ENCODE results near the gene BCAM.
A peak's percentile ranks its signal among the peaks of the same experiment; 100 is the strongest.
"Not testable (repeated sequence)": the region's sequence is repeated elsewhere in the genome, so short reads cannot be mapped to it uniquely, and the experiment has no call there.

Gene BCAM

DNA sequence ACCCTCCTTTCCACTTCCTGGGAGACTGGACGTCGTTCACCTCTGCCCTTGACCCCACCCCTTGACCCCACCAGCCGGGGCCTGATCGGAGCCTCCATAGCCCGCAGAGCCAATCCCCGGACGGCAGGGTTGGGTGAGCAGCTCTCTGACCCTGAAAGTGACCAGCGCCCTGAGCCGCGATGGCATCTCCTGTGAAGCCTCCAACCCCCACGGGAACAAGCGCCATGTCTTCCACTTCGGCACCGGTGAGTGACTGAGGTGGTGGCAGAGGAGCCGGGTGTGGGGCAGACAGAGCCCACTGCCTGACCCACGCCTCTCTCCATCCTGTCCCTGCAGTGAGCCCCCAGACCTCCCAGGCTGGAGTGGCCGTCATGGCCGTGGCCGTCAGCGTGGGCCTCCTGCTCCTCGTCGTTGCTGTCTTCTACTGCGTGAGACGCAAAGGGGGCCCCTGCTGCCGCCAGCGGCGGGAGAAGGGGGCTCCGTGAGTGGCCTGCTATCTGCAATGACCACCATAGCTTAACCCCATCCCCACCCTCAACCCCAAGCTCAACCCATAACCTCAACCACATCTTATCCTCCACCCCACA is 10.4 kb downstream of the BCAM start:
- DNase-seq: no peak

DNA sequence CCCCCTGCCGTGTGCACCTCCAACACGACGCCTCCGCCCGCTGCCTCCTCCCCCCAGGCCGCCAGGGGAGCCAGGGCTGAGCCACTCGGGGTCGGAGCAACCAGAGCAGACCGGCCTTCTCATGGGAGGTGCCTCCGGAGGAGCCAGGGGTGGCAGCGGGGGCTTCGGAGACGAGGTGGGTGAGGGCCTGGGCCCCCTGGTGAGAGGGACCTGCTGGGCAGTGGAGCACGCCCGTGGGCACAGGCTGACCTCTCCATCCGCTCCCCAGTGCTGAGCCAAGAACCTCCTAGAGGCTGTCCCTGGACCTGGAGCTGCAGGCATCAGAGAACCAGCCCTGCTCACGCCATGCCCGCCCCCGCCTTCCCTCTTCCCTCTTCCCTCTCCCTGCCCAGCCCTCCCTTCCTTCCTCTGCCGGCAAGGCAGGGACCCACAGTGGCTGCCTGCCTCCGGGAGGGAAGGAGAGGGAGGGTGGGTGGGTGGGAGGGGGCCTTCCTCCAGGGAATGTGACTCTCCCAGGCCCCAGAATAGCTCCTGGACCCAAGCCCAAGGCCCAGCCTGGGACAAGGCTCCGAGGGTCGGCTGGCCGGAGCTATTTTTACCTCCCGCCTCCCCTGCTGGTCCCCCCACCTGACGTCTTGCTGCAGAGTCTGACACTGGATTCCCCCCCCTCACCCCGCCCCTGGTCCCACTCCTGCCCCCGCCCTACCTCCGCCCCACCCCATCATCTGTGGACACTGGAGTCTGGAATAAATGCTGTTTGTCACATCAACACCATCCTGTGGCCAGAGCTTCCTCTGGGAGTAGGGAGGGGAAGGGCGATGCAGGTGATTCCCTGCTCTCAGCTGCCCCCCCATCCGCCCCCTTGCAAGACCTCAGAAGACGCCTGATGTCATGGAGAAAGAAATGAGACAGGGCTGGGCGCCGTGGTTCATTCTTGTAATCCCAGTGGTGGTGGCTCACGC is 12.0 kb downstream of the BCAM start:
- DNase-seq: no peak

DNA sequence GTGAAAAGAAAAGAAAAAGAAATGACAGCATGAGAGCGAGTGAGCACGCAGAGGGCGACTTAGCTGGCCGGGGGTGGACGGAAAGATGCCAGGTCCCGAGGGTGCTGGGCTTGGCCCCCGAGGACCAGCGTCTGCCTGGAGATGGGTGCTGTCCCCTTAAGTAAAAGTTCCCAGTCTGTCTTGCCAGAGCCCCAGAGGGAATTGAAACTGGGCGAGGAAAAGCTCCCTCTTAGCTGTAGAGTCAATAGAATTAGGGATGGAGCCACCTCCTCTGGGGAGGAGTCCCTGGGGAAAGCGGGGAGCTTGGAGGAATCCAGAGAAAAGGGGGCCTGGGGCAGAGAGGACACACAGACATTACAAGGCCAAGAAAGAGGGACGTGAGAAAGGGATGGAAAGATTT is 13.3 kb downstream of the BCAM start:
- DNase-seq: no peak

DNA sequence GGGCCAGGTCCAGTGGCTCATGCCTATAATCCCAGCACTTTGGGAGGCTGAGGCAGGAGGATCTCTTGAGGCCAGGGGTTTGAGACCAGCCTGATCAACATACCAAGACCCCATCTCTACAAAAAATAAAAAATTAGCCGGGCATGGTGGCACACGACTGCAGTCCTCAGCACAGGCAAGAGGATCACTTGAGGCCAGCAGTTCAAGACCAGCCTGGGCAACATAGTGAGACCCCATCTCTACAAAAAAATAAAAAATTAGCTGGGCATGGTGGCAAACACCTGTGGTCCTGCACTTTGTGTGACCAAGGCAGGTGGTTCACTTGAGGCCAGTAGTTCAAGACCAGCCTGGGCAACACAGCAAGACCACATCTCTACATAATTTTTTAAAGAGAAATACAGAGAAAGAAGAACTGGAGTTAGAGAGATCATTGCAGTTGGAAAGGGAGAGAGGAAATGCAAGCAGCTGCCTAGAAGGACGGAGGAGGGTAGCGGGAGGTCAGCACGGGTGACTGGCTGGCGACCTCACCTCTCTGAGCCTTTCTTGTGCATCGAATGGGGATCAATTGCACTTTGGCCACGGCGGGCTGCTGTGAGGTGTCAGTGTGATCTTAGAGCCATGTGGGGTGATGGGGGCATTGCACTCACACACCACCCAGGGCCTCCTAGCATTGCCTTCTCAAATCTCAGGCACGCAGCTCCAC is 13.9 kb downstream of the BCAM start:
- DNase-seq: no peak

DNA sequence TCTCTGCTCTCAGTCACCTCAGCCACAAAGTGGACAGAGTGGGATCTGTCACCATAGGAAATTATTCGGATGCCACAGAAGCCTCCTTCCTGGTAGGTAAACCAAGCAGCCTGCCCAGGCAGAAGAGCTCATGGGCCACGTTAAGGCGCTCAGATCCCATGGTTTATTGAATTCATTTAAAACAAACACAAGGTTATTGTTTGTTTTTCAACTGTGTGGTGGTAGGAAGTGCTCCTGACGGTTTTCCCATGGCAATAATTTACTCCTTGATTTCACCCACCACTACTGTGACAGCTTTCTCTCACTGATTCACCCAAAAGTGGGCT is 14.4 kb downstream of the BCAM start:
- DNase-seq: no peak

DNA sequence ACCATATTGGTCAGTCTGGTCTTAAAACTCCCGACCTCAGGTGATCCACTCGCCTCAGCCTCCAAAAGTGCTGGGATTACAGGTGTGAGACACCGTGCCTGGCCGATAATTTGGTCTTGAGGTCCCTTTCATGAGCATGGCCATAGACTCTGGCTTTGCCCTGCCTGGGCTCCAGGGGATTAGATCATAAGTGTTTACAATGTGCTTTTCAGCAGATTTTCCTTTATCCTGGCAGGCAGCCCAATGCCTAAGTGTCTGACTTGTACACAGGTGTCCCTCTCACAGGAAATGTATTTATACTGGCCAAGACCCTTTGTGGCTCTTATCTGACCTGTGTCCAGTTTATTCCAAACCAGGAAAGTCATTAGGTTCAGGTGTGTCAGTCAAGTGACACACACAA is 15.9 kb downstream of the BCAM start:
- DNase-seq: no peak

DNA sequence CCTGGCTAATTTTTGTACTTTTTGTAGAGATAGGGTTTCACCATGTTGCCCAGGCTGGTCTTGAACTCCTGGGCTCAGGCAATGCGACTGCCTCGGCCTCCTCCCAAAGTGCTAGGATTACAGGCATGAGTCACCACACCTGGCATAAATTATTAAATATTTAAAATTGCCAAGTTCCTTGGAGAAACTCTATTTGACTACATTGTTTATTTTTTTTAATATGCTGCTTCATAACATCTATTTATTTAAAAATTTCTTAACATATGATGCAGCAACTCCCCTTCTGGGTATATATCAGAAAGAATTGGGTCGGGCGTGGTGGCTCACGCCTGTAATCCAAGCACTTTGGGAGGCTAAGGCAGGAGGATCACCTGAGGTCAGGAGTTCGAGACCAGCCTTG is 24.0 kb downstream of the BCAM start:
- not testable (repeated sequence) for DNase-seq

DNA sequence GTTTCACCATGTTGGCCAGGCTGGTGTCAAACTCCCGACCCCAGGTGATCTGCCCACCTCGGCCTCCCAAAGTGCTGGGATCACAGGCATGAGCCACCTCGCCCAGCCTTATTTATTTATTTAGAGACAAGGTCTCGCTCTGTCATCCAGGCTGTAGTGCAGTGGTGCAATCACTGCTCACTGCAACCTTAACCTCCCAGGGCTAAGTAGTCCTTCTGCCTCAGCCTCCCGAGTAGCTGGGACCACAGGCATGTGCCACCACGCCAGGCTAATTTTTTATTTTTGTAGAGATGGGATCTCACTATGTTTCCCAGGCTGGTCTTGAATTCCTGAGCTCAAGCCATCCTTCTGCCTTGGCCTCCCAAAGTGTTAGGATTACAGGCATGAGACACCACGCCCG is 25.5 kb downstream of the BCAM start:
- not testable (repeated sequence) for DNase-seq

DNA sequence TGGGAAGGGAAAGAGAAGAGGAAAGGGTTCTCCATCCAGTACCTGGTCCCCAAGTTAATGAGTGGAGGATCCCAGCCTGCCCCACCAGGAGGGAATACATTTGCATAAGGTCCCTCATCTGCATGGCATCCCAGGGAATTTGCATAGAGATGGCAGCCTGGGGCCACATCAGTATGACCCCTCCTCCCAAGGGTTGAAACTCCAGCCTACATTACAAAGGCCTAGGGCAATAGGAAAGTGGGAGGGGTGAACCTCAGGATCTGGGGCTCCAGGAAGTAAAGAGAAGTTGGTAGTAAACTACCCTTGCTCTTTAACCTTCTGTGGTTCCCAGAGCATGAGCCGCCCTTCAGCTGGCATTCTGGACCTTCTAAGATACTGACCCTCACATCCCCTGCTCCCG is 30.4 kb downstream of the BCAM start:
- DNase-seq: no peak

DNA sequence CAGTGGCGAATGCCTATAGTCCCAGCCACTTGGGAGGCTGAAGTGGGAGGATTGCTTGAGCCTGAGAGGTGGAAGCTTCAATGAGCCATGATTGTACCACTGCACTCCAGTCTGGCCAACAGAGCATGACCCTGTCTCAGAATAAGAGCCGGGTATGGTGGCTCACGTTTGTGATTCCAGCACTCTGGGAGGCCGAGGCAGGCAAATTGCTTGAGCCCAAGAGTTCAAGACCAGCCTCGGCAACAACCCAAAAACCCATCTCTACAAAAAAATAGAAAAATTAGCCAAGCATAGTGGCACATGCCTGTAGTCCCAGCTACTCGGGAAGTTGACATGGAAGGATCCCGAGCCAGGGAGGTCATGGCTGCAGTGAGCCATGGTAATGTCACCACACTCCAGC is 31.9 kb downstream of the BCAM start:
- DNase-seq: no peak

DNA sequence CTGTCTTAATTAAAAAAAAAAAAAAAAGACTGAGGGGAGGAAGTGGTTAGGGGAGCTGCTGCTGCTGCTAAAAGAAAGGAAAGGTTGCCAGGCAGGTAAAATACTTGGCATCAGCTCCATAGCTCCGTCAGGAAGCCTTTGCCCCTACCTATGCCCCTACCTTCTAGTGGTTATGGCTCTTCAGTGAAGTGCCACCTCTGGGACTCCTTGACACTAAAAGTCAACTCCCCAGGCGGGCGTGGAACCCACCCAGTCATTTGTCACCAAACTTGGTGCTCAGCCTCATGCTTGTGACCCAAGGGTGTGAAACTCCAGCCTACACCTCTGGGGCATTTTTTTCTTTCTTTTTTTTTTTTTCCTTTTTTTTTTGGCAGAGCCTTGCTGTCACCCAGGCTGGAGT is 32.3 kb downstream of the BCAM start:
- DNase-seq: no peak

DNA sequence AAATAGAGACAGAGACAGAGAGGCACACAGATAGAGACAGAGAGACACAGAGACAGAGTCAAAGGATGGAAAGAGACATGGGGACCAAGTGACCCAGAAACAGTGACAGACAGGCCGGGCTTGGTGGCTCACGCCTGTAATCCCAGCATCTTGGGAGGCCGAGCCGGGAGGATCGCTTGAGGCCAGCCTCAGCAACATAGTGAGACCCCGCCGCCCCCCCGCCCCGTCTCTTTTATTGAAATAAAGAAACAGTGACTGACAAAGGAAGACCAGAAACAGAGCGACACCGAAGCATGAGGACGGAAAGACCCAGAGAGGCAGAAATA is 36.3 kb downstream of the BCAM start:
- no peak for DNase-seq

DNA sequence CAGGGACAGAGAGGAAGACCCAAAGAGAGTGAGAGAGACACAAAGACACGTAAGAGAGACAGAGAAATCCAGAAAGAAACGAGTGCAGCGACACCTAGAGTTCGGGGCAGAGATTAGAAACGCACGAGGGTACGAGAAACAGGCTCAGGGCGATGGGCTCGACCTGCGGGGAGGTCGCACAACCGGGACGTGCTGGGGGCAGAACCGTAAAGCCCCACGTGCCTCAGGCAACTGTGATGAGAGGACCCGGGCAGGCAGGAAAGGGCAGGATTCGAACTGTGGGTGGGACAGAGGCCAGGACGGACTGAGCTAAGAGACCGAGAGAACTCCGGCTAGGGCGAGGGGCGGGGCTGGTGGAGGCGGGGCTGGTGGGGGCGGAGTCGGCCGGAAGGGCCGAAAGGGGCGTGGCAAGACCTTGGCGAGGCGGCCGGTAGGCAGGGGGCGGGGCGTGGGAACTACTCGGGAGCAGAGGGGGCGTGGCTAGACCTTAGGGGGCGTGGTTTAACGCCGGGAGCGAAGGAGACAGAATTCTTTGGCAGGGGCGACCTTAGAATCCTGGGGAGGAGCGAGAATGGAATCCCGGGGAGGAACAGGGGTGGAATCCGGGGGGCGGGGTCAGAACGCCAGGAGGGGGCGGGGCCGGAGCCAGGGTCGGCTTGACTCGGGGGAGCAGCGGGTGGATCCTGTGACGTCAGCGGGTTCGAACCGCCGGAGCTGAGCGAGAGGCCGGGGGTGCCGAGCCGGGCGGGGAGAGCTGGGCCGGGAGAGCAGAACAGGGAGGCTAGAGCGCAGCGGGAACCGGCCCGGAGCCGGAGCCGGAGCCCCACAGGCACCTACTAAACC is 36.9 kb downstream of the BCAM start, which contains the start of gene NECTIN2:
Gene NECTIN2, plus strand, starts transcription at position 686 of the 843 bp plus-strand sequence. CDS start 229 bp downstream, outside the sequence.
- DNase-seq: peak; percentile 95

DNA sequence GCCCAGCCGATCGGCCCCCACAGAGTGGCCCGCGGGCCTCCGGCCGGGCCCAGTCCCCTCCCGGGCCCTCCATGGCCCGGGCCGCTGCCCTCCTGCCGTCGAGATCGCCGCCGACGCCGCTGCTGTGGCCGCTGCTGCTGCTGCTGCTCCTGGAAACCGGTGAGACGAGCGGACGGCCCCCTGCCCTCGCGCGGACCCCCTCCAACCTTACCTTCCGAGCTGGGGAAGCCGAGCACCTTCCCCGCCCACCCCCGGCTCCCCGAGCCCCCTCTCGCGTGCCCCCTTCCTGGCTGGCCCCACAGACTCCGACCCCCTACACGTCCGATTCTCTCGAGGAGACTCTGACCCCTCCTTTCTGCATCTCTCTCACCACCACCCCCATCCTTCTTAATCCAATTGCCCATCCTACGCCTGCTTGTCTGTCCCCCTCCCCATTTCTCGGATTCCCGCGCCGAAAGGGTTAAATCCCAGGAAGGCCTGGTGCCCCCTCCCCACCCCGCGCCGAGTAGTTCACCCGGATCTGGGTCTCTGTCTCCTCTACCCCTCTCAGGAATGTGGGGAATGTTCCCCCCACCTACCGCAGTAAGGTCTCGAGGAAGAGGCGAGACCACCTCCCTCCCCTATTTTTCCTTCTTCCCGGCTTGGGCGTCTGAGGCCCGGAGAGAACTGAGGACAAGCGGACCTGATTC is 37.7 kb downstream of the BCAM start:
- no peak for DNase-seq

DNA sequence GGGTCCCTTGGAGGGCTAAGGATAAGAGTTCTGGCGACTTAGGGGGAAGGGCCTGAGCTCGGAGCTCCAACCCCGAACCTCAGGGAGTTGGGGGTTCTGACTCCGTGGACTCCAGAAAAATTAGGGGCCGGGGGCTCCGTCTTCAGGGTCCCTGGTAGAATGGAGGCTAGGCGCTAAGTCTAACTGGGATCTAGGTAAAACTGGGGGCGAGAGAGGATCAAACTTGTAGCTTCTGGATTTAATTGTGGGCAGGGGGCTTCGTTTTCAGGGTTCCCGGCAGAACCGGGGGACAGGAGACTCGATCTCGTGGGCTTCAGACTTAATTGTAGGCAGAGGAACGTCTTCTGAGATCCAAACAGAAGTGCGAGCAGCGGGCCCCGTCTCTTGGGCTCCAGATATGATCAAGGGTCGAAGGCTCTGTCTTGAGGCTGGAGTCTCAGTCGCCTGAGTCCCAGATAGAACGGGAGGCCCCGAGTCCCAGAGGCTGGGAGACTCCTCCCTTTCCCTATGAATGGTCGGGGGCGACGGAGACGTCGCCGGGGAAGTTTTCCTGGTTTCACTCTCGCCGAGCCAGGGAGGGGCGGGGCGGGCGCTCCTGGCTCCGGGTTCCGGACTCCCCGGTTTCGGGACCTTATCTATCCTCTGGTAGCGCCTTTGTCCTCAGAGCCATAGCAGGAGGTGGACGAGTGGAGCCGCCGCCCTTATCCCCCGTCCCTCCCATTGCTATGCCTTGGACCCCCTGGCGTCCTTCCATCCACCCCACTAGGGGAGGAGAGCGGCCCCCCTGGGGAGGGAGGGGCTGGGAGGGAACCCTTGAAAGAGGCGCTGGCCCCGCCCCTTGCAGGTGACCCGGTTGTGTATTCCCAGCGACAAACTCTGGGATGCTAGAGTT is 38.5 kb downstream of the BCAM start:
- no peak for DNase-seq

DNA sequence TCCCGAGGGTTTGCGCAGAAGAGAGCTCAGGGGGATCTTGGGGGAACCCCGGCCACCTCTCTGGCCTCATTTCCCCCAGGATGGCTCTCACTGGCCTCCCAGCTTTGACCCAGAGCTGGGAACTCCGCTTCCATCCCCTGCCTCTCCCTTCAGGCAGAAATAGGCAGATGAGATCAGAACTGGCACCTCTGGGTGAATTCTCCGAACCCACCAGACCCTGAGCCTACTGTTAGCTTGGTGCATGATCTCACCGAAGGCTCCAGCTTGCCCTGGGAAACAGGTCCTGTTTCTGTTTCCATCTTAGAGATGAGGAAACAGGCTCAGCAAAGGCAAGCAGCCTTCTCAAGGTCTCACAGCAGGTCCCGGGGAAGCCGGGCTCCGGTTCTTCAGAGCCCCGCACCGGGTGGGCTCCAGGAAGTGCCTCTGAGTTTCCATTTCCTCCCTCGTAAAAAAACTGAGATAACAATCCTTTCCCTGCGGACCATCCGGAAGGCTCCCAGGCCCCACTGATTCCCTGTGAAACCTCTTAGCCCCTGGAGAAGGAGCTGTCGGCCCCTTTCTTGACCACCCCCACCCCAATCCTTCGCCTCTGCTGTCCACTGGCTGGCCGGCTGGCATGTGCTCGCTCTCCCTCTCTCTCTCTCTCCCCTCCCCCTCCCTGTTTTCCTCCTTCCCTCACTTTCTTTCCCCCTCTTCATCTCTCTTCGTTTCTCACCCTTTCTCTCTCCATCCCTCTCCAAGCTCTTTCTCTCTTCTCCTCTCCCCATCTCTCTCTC is 39.3 kb downstream of the BCAM start:
- DNase-seq: no peak

DNA sequence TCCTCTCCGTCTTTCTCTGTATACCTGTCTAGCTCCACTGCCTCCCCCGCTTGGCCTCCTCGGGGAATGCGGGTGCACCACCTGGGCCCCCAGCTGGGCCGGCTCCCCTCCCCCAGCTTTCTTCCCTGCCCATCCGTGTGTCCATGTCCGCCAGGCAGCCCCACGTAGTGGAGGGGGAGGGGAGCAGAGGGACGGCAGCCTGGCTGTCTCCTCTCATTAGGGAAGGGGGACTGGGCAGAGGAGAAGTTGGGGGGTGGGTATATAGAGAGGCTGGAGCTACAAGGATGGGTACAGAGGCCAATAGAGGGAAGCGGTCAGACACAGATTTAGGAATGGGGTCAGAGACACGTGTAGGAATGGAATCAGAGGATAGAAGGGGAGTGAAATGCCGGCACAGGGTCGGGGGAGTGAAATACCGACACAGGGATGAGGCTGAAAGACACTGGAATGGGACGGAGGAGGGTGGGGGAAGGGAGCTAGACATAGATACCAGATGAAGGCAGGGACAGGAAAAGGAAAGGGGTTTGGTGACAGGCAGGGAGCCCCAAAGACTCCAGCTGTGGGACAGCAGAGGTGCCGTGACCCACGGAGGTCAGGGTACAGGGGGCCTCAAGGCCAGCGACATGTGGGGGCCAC is 40.0 kb downstream of the BCAM start:
- DNase-seq: no peak

DNA sequence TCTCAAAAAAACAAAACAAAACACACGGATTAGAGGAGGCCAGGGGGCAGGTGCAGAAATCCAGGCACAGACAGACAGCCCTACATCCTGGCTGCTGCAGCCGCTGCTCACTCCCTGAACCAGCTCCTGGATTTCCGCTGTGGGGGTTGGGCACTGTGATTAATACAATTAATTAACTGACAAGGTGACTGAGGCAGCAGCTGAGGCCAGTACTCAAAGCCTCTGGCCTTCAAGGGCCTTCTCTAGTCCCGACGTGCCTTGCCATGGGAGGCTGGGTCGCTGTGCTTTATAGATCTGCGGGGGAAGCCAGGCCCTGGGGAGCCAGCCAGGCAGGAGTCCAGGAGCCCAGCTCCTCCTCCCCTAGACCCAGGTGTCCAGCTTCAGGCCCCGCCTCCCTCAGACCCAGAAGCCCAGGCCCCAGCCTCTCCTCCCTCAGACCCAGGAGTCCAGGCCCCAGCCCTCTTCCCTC is 41.8 kb downstream of the BCAM start:
- DNase-seq: no peak

DNA sequence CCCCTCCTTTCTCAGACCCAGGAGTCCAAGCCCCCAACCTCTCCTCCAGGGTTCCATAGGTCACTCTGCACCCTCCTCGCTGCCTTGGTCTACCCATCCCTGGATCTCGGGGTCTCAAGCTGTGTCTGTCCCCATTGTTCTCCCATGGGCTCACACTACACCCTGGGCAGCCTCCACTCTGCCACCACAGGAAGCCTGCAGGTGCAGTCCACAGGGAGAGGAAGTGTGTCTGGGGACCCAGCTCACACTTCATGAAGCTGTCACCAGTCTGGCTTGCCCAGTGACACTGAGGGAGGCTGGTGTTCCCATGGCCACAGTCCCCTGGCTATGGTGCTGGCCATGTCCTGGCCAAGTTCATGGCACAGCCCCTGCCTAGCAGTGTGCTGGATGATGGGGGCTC is 42.5 kb downstream of the BCAM start:
- no peak for DNase-seq

DNA sequence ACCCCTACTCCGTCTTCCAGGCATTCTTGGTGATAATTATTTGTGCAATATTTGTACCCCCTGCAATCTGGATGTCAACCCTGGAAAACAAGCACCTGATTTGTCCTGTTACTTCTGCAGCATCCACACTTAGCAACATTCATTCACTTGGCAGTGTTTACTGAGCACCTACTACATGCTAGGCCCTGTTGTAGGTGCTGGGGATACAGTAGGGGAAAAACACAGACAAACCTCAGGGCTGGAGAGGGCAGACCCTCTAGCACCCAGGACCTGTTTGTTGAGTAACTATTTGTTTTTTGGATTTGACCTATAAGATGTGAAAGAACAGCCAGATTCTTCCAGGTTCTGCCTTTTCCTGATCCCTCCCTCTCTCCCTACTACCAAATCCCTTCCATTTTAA is 46.7 kb downstream of the BCAM start:
- no peak for DNase-seq

All from NCI-H1930 (cell line).